AG04450 (cell line): ENCODE results near the gene CYP26C1. TPM values are rescaled to one million over a fixed set of nuclear protein-coding genes. Genes with fewer than 3 reads are reported as not detected.

Source experiments
- CTCF ChIA-PET: fragments of 300-600, 350-600 bp; formaldehyde crosslinking; extraction: SDS; loops from one replicate; lab custom pipeline; 2022; ENCODE audit warnings: antibody characterized with exemption, inconsistent platforms; lab: Charles Lee
- POLR2A ChIA-PET: fragments of 350-600 bp; formaldehyde crosslinking; extraction: SDS; loops from one replicate; lab custom pipeline; 2021; ENCODE audit warnings: antibody characterized with exemption, inconsistent platforms; lab: Yijun Ruan, JAX
- DNase-seq: peaks from one replicate; pipeline ENCODE4 v3.0.0-alpha.2; 2011; ENCODE audit warnings: low read depth, low spot score
- H3K27ac ChIP-seq: one replicate; pipeline ENCODE4 v1.5.1; 2012; ENCODE audit warnings: low read depth, low read length, control low read depth
- H3K27me3 ChIP-seq: one replicate; pipeline ENCODE4 v1.6.0; 2012; ENCODE audit warnings: low read length; ENCODE audit not compliant: control insufficient read depth, insufficient read depth
- H3K4me3 ChIP-seq: 2 replicates; pipeline ENCODE4 v1.5.1; 2011; ENCODE audit warnings: mild to moderate bottlenecking, low read depth, low read length, control low read depth
- H3K9me3 ChIP-seq: 2 replicates; pipeline ENCODE4 v1.5.1; 2012; ENCODE audit warnings: low read length; ENCODE audit not compliant: control insufficient read depth, insufficient read depth
- polyA plus RNA-seq: library from polyadenylated mRNA; depleted of rRNA; stranded (reverse); fragments of >200 nt; gene quantifications from 2 replicates; pipeline ENCODE4 v1.2.3, GENCODE V29; 2011
- TF ChIP-seq, protein P1 (sequence below): IDR thresholded peaks from 2 replicates; pipeline ENCODE4 v1.5.1; 2011; ENCODE audit warnings: low read depth, low read length, control low read depth, inconsistent platforms

CYP26C1 gene
- polyA plus RNA-seq, 1 experiment = not detected

DNA sequence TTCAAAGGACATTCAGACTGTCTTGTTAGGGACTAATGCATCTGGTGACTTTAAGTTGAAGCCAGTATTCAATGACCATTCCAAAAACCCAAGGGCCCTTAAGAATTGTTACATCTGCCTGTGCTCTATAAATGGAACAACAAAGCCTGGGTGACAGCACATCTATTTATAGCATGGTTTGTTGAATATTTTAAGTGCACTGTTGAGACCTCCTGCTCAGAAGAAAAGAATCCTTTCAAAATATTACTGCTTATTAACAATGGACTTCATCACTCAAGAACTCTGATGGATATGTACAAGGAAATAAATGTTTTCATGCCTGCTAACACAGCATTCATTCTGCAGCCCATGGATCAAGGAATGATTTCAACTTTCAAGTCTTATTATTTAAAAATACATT lies 33.1 kb upstream of the CYP26C1 start:
- Histone ChIP-seq H3K27me3 (no peaks in the 10 kb centered on the region), H3K9me3 (peaks cover 4% of the 10 kb centered on the region; the same call in 1 of the 2 replicates), H3K4me3 (no peak overlapping the region), H3K27ac (no peak overlapping the region)
- no peak for DNase-seq
- ChIA-PET POLR2A (no interaction called here), CTCF (no interaction called here)
- TF ChIP-seq, protein P1, sequence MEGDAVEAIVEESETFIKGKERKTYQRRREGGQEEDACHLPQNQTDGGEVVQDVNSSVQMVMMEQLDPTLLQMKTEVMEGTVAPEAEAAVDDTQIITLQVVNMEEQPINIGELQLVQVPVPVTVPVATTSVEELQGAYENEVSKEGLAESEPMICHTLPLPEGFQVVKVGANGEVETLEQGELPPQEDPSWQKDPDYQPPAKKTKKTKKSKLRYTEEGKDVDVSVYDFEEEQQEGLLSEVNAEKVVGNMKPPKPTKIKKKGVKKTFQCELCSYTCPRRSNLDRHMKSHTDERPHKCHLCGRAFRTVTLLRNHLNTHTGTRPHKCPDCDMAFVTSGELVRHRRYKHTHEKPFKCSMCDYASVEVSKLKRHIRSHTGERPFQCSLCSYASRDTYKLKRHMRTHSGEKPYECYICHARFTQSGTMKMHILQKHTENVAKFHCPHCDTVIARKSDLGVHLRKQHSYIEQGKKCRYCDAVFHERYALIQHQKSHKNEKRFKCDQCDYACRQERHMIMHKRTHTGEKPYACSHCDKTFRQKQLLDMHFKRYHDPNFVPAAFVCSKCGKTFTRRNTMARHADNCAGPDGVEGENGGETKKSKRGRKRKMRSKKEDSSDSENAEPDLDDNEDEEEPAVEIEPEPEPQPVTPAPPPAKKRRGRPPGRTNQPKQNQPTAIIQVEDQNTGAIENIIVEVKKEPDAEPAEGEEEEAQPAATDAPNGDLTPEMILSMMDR = no peak

DNA sequence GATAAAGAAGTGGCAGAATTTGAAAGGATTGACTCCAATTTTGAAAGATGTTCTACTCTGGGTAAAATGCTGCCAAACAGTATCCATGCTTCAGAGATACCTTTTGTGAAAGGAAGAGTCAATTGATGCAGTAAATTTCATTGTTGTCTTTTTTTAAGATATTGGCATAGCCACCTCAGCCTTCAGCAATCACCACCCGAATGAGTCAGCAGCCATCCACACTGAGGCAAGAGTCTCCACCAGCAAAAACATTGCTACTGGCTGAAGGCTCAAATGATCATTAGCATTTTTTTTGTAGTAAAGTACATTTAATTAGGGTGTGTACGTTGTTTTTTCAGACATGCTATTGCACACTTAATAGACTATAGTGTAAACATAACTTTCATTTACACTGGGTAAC lies 31.7 kb upstream of the CYP26C1 start:
- DNase-seq = no peak
- TF ChIP-seq, protein P1 = no peak
- CTCF ChIA-PET = no interaction called here
- no peaks in the 10 kb centered on the region for H3K27me3 ChIP-seq
- no peak overlapping the region for H3K27ac ChIP-seq
- H3K9me3 ChIP-seq = peaks cover 4% of the 10 kb centered on the region; the same call in 1 of the 2 replicates
- POLR2A ChIA-PET = no interaction called here
- no peak overlapping the region for H3K4me3 ChIP-seq

DNA sequence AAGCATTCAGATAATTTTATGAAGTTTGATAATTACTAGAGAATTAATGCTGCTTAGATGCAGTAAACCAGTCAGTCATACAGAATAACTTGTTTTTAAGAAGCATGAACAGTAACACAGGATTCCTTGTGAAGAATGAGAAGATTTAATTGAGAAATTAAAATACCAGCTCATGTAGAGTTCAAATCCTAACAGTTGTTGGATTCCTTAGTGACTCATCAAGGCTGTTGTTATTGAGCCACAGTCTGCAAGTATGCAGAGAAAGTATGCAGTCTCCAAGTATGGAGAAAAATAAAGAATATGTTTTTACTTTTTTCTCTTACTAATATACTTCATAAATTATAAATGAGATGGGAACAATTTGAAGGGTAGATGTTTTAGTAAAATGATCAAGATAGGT lies 30.2 kb upstream of the CYP26C1 start:
- DNase-seq = peak; percentile 42
- ChIA-PET POLR2A (no interaction called here), CTCF (interaction anchor here (1.2 to 1.3 kb wide), 2 partner anchors 18 to 66 kb away, joined by 3 to 4 read pairs; no protein-coding TSS in a partner anchor)
- Histone ChIP-seq H3K27ac (no peak overlapping the region), H3K4me3 (no peak overlapping the region), H3K27me3 (no peaks in the 10 kb centered on the region), H3K9me3 (peaks cover 4% of the 10 kb centered on the region; the same call in 1 of the 2 replicates)
- TF ChIP-seq, protein P1 = no peak

DNA sequence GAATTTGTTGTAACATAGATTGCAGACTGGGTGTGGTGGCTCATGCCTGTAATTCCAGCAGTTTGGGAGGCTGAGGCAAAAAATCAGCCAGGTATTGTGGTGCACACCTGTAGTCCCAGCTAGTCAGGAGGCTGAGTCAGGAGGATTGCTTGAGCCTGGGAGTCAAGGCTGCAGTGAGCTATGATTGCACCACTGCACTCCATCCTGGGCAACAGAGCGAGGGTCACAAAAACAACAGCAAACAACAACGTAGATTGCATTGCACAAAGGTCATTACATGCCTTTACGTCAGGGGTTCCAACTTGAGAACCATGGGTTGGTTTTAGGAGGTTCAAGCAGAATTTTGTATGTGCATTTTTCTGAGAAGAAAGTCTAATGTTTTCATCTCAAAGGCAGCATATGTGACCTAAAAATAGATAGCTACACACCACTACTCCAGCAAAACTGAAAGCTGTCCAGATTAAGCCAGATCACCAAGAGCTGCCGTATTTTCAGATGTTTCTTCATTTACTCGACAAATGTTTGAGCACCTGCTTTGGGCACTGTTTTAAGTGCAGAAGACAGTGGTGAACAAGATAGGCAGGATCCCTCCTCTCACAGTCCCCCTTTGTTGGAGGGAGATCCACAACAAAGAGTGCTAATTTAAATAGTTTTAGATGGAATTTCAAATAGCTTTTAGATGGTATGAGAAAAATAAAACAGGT lies 28.3 kb upstream of the CYP26C1 start:
- ChIA-PET CTCF (interaction anchor here (1.0 to 1.3 kb wide), 3 partner anchors 19 to 48 kb away, joined by 3 to 5 read pairs (median 4); no protein-coding TSS in a partner anchor), POLR2A (no interaction called here)
- no peak for DNase-seq
- Histone ChIP-seq H3K27ac (no peak overlapping the region), H3K4me3 (no peak overlapping the region), H3K27me3 (no peaks in the 10 kb centered on the region), H3K9me3 (peaks cover 4% of the 10 kb centered on the region; the same call in 1 of the 2 replicates)
- TF ChIP-seq, protein P1 = no peak

DNA sequence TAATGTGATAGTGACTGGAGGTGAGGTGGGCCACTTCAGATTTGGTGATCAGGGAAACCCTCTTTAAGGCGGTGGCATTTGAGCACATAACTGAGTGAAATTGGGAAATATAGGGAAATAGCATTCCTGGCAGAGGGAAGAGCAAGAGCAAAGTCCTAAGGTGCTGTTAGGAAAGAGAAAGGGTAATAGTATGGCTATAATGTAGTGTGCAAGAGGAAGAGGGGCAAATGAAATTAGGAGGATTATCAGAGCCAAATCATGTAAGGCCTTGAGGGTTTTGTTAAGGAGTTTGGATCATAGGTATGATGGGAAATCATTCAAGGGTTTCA lies 27.8 kb upstream of the CYP26C1 start:
- ChIA-PET POLR2A (no interaction called here), CTCF (interaction anchor here (1.0 kb wide), 2 partner anchors 20 to 47 kb away, joined by 3 to 4 read pairs; no protein-coding TSS in a partner anchor)
- Histone ChIP-seq H3K4me3 (no peak overlapping the region), H3K27me3 (no peaks in the 10 kb centered on the region), H3K9me3 (peaks cover 4% of the 10 kb centered on the region; the same call in 1 of the 2 replicates), H3K27ac (no peak overlapping the region)
- no peak for DNase-seq
- TF ChIP-seq, protein P1 = no peak
